Keratinocyte (primary cell): ENCODE measurements around the gene PRKAG2. TPM values are rescaled to one million over a fixed set of nuclear protein-coding genes. Genes with fewer than 3 reads are reported as not detected.

Experiments used
- DNase-seq: peaks from one replicate; pipeline ENCODE4 v3.0.0-alpha.2; 2011; ENCODE audit warnings: low read depth, missing footprints, low spot score
- FAIRE-seq: peaks from 2 replicates; lab custom pipeline; 2011; peaks lifted over from hg19 to GRCh38; lab: Jason Lieb, UNC
- H2AFZ ChIP-seq: 2 replicates; pipeline ENCODE4 v1.6.0; 2012; ENCODE audit warnings: low read length, control low read depth, inconsistent platforms; ENCODE audit not compliant: control insufficient read depth
- H3K27ac ChIP-seq: 2 replicates; pipeline ENCODE4 v1.5.1; 2011; ENCODE audit warnings: low read length; ENCODE audit not compliant: control insufficient read depth, insufficient read depth
- H3K27me3 ChIP-seq: 3 replicates; pipeline ENCODE4 v1.6.0; 2011; ENCODE audit warnings: low read length; ENCODE audit not compliant: control insufficient read depth, insufficient read depth; ENCODE audit errors: extremely low read depth
- H3K36me3 ChIP-seq, 2 experiments: 2 replicates in 1 of 2; 3 replicates in 1 of 2; pipeline ENCODE4 v1.5.1; 2011; ENCODE audit warnings: low read length in 2 of 2, mild to moderate bottlenecking in 1 of 2; ENCODE audit not compliant: control insufficient read depth in 2 of 2, insufficient read depth in 2 of 2; ENCODE audit errors: extremely low read depth in 1 of 2
- H3K4me1 ChIP-seq: 3 replicates; pipeline ENCODE4 v1.5.1; 2011; ENCODE audit warnings: low read length; ENCODE audit not compliant: control insufficient read depth, insufficient read depth; ENCODE audit errors: extremely low read depth
- H3K4me2 ChIP-seq: 3 replicates; pipeline ENCODE4 v1.6.0; 2011; ENCODE audit warnings: low read depth, low read length; ENCODE audit not compliant: control insufficient read depth, insufficient read depth; ENCODE audit errors: extremely low read depth
- H3K4me3 ChIP-seq, 3 experiments: fragments of 200-600 bp in 1 of 3; sonication (generic) in 1 of 3; 2 replicates in 2 of 3; 3 replicates in 1 of 3; pipeline ENCODE4 v1.5.1; 2011 to 2016; ENCODE audit warnings: low read length in 3 of 3, mild to moderate bottlenecking in 3 of 3, control low read depth in 2 of 3, inconsistent platforms in 1 of 3, low read depth in 1 of 3, mixed read lengths in 1 of 3, mixed run types in 1 of 3, moderate library complexity in 1 of 3; ENCODE audit not compliant: control insufficient read depth in 2 of 3, insufficient read depth in 2 of 3; ENCODE audit errors: extremely low read depth in 1 of 3
- H3K79me2 ChIP-seq: 2 replicates; pipeline ENCODE4 v1.6.0; 2012; ENCODE audit warnings: low read length; ENCODE audit not compliant: control insufficient read depth, insufficient read depth
- H3K9ac ChIP-seq: 3 replicates; pipeline ENCODE4 v1.6.0; 2011; ENCODE audit warnings: low read length; ENCODE audit not compliant: control insufficient read depth, insufficient read depth; ENCODE audit errors: extremely low read depth
- H3K9me1 ChIP-seq: 3 replicates; pipeline ENCODE4 v1.6.0; 2011; ENCODE audit warnings: low read length; ENCODE audit not compliant: control insufficient read depth, insufficient read depth; ENCODE audit errors: extremely low read depth
- H3K9me3 ChIP-seq: 2 replicates; pipeline ENCODE4 v1.5.1; 2012; ENCODE audit warnings: low read depth, low read length; ENCODE audit not compliant: control insufficient read depth
- H4K20me1 ChIP-seq: 3 replicates; pipeline ENCODE4 v1.6.0; 2011; ENCODE audit warnings: low read length; ENCODE audit not compliant: control insufficient read depth, insufficient read depth; ENCODE audit errors: extremely low read depth
- CTCF ChIP-seq, 3 experiments: IDR thresholded peaks in 1 of 3; conservative IDR thresholded peaks in 1 of 3; optimal IDR thresholded peaks in 1 of 3; 2 replicates in 2 of 3; 3 replicates in 1 of 3; pipeline versions ENCODE3 to v1.5.1; 2011; ENCODE audit warnings: low read length in 3 of 3, mild to moderate bottlenecking in 3 of 3, moderate library complexity in 2 of 3, control low read depth in 1 of 3, inconsistent platforms in 1 of 3; ENCODE audit not compliant: insufficient read depth in 2 of 3; ENCODE audit errors: extremely low read depth in 1 of 3
- EZH2 ChIP-seq: IDR thresholded peaks from one replicate; pipeline ENCODE4 v1.6.1; 2012; ENCODE audit warnings: inconsistent platforms, mild to moderate bottlenecking, low read length, moderate library complexity
- dilution Hi-C: fragments of 300-500 bp; cut with MboI; formaldehyde crosslinking; loops from one replicate; pipeline ENCODE4 v1.7.0; 2020; ENCODE audit warnings: low sequenced_read_pairs; ENCODE audit not compliant: extremely low pct_ligation_motif_present
- polyA plus RNA-seq, 5 experiments: library from polyadenylated mRNA; depleted of rRNA in 3 of 5; stranded (reverse) in 3 of 5; stranded (forward) in 1 of 5; unstranded in 1 of 5; fragments of >200 nt; gene quantifications; 1 replicate in 1 of 5; 2 replicates in 3 of 5; 3 replicates in 1 of 5; pipeline versions ENCODE4 v1.2.1 to v1.2.3, GENCODE V29; 2011 to 2012; ENCODE audit warnings: missing spikeins in 2 of 5, low read depth in 1 of 5, low replicate concordance in 1 of 5

The PRKAG2 gene
- polyA plus RNA-seq, 1 donor (not counting 4 experiments of a cell fraction or from before 2014, with no cell fraction given), result 39.5 TPM

GRCh38 chr7:151921451-151921850 lies 44.5 kb upstream of the PRKAG2 start:
- Histone ChIP-seq H3K4me1 (no peaks in the 10 kb centered on the region), H3K36me3 (no peaks in the 10 kb centered on the region)

GRCh38 chr7:151920488-151920887 lies 43.6 kb upstream of the PRKAG2 start:
- dilution Hi-C loops, result no loop called here
- Histone ChIP-seq H3K4me2 (no peak overlapping the region), H2AFZ (no peak overlapping the region), H3K79me2 (no peaks in the 10 kb centered on the region), H3K27ac (no peak overlapping the region), H3K9me1 (no peaks in the 10 kb centered on the region), H3K4me3 (no peak overlapping the region), H3K4me1 (no peaks in the 10 kb centered on the region), H3K9me3 (no peaks in the 10 kb centered on the region), H4K20me1 (no peaks in the 10 kb centered on the region), H3K27me3 (peaks cover 8% of the 10 kb centered on the region), H3K9ac (no peak overlapping the region), H3K36me3 (no peaks in the 10 kb centered on the region)
- TF ChIP-seq CTCF (optimal IDR thresholded peaks at IDR 0.05 in 1 of 3, IDR thresholded peaks at IDR 0.05 in 1 of 3, conservative IDR thresholded peaks at IDR 0.05 in 1 of 3; ENCODE audit: extremely low read depth in 1 of 3, insufficient read depth in 2 of 3, low read length in 3 of 3) (no peak), EZH2 (no peak)
- FAIRE-seq (no peak), DNase-seq (no peak)

More at GRCh38 chr7:151921451-151921850, 44.5 kb upstream of the PRKAG2 start:
- DNase-seq, result no peak
- Histone ChIP-seq H3K9ac (no peak overlapping the region), H3K79me2 (no peaks in the 10 kb centered on the region), H2AFZ (no peak overlapping the region), H4K20me1 (no peaks in the 10 kb centered on the region), H3K9me1 (no peaks in the 10 kb centered on the region), H3K4me3 (no peak overlapping the region), H3K4me2 (no peak overlapping the region), H3K27ac (no peak overlapping the region), H3K27me3 (peaks cover 8% of the 10 kb centered on the region), H3K9me3 (no peaks in the 10 kb centered on the region)
- dilution Hi-C loops, result no loop called here
- TF ChIP-seq EZH2 (no peak), CTCF (optimal IDR thresholded peaks at IDR 0.05 in 1 of 3, IDR thresholded peaks at IDR 0.05 in 1 of 3, conservative IDR thresholded peaks at IDR 0.05 in 1 of 3; ENCODE audit: extremely low read depth in 1 of 3, insufficient read depth in 2 of 3, low read length in 3 of 3) (no peak)
- FAIRE-seq, result no peak
